ENCODE data around the gene GPR87.

DNA sequence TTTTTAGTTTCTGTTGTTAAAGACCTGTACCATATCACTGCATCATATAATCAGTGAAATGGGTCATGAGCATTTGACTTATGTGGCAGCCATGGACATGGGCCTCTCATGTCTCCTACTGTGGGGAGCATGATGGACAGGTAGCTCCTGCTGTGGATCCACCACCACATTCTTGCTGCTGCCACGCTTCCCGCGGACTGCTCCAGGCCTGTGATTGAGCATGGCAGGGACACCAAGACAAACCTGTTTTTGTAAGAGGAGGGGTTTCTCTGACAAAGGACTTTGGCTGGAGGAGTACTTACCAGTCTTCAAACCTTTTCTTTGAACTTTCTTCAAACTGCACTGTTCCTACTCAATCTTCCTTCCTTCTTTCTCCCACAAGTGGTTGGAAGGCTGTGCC, 20.4 kb downstream of the GPR87 start:
- TF ChIP-seq EZH2phosphoT487 (IDR thresholded peaks at IDR 0.05; ENCODE audit: borderline replicate concordance, low read length) = no peak
- TF ChIP-seq, protein P1, sequence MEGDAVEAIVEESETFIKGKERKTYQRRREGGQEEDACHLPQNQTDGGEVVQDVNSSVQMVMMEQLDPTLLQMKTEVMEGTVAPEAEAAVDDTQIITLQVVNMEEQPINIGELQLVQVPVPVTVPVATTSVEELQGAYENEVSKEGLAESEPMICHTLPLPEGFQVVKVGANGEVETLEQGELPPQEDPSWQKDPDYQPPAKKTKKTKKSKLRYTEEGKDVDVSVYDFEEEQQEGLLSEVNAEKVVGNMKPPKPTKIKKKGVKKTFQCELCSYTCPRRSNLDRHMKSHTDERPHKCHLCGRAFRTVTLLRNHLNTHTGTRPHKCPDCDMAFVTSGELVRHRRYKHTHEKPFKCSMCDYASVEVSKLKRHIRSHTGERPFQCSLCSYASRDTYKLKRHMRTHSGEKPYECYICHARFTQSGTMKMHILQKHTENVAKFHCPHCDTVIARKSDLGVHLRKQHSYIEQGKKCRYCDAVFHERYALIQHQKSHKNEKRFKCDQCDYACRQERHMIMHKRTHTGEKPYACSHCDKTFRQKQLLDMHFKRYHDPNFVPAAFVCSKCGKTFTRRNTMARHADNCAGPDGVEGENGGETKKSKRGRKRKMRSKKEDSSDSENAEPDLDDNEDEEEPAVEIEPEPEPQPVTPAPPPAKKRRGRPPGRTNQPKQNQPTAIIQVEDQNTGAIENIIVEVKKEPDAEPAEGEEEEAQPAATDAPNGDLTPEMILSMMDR (conservative IDR thresholded peaks at IDR 0.05; ENCODE audit: low read depth, low read length) = no peak
